ENCODE measurements around the gene NIFK.
A peak's percentile ranks its signal among the peaks of the same experiment; 100 is the strongest.

NIFK gene

DNA sequence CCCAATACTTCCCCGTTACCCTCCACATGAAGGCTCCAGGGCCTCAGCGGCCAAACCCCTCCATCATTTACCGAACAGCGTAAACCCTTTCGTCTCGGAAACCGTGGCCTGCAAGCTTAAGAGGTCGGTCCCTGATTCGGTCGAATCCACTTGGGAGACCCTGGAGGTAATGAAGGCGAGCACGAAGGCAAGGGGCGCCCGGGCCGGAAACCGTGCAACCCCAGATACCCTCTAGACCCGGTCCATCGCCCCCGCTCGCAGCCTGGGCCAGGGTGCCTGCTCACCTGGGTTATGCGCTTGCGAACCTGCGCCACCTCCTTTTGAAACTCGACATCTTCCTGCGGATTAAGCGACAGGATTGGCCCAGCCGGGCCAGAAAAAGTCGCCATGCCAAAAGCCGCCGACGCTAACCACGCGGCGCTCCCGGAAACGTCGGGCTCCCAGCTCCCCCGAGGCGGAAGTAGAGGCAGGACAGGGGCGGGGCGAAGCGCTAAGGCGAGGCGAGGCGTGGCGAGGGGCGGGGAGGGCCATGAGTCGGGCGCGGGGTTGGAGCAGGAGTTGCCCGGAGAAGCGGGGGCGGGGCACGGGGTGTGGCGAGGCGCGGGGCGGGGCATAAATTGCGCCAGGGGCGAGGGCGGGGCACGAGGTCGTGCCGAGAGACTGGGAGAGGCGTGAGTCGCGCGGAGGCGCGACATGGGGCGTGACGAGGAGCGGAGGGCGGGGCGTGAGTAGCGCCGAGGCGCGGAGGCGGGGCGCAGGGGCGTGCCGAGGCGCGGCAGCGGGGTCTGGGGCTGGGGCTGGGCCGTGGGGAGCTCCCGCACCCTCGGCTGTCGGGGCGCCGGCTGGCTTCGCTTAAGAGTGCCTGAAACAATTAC lies at the start of gene NIFK:
TSS of gene NIFK (minus strand) at position 414 of the 875 bp plus-strand sequence. CDS start at position 389, 25 bp downstream.
- H3K27me3 Mint-ChIP-seq, result no peaks in the 10 kb centered on the region
- H3K9me3 Mint-ChIP-seq, result no peaks in the 10 kb centered on the region
- peaks cover 55% of the 10 kb centered on the region for H3K4me1 Mint-ChIP-seq
- DNase-seq, result peak; percentile 99
- ATAC-seq, result peak; percentile 94
- peak within 1 kb of the TSS; percentile 96 to 100 for H3K4me3 Mint-ChIP-seq
- peak within 1 kb of the TSS; percentile 99 for H3K27ac Mint-ChIP-seq

DNA sequence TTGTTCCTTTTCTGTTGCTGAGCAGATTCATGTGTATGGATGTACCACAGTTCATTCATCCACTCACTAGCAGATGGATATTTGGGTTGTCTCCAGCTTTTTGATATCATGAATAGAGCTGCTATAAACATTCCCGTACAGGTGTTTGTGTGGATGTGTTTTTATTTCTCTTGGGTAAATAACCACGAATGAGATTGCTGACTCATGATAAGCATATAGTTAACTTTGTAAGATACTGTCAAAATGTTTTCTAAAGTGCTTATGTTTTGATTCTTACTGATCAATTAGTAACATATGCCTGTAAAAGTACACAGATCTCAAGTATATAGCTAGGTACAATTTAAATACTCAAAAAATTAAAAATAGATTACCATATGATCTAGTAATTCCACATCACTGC lies 46.5 kb upstream of the NIFK start:
- no peak for ATAC-seq
- Mint-ChIP-seq H3K4me3 (no peak overlapping the region), H3K27me3 (peaks cover 7% of the 10 kb centered on the region), H3K4me1 (no peaks in the 10 kb centered on the region), H3K27ac (no peak overlapping the region), H3K9me3 (no peaks in the 10 kb centered on the region)
- no peak for DNase-seq

DNA sequence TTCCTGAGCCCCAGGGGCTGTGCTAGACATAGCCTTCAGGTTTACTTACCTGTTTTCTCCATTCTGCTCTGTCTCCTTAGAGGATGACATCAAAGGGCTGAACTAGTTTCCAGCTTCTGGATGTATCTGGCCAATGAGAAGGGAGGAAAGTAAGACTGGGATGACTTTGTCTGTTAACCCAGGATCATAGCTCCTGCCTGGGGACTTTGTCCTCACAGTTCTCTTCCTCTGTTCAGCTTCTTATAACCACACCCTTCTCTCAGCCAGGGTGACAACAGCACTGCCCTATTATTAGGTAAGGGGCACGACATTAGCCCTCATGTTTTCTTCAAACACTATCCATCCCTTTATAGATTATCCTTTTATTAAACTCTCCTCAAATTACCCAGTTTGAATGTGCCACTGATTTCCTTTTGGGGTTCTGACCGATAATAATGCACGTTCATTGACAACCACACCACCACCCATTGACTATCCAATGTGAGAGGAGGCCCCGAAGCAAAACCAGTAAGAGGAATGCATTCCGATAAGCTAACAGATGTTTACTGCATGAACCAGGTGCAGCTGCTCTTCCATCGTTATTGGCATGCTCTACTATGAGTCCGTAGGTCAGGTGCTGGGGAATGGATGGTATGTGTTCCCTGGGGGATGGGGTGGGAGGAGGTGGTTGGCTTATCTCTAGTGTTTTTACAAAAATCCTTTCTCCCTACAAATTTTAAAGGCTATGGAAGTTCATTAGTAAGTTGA lies 42.2 kb upstream of the NIFK start:
- ATAC-seq (no peak), DNase-seq (no peak)

DNA sequence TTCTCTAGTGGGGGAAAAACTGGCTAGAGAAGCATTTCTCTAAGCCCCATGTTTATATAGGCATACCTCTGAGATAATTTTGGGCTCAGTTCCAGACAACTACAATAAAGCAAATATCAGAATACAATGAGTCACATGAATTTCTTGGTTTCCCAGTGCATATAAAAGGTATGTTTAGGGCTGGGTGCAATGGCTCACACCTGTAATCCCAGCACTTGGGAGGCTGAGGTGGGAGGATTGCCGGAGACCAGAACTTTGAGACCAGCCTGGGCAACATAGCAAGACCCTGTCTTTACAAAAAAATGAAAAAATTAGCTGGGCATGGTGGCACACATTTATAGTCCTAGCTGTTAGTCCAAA lies 41.0 kb upstream of the NIFK start:
- Mint-ChIP-seq H3K27ac (no peak overlapping the region), H3K27me3 (no peaks in the 10 kb centered on the region), H3K4me3 (no peak overlapping the region), H3K9me3 (no peaks in the 10 kb centered on the region), H3K4me1 (no peaks in the 10 kb centered on the region)
- ATAC-seq, result no peak
- DNase-seq, result no peak

More for the DNA sequence above, 42.2 kb upstream of the NIFK start:
- Mint-ChIP-seq H3K27ac (no peak overlapping the region), H3K4me3 (no peak overlapping the region), H3K9me3 (no peaks in the 10 kb centered on the region), H3K27me3 (no peaks in the 10 kb centered on the region), H3K4me1 (no peaks in the 10 kb centered on the region)

DNA sequence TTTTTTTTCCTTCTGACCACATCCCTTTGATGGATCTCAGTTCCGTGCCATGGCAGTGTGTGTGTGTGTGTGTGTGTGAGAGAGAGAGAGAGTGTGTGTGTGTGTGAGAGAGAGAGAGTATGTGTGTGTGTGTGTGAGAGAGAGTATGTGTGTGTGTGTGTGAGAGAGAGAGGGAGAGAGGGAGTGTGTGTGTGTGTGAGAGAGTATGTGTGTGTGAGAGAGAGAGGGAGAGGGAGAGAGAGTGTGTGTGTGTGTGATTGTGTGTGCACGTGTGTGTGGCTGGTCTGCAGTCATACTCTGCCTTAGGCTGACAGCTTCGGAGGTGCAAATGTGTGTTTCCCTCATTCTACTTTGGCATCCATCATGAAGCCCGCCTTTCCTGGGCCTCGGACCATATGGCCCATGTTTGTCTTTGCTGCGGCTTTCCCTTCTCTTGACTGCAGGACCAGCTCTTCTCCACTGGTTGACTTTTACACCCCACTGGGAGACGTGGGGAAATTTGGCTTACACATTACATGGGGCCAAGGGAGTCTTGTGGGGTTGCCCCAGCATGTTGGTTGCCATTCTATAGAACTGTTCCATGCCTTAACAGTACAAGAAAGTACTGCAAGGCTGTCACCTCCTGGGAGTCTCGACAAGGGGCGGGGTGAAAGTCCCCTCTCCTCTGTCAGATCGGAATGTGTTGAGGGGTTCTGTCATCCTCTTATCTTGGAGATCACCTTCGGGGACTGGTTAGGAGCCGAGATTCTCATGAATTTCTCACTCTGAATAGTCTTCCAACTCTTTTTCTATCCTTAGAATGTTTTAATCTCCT lies 40.4 kb upstream of the NIFK start:
- Mint-ChIP-seq H3K27ac (peak overlapping the region in 1 of 2 donors; percentile 27), H3K9me3 (no peaks in the 10 kb centered on the region), H3K4me1 (no peaks in the 10 kb centered on the region), H3K27me3 (no peaks in the 10 kb centered on the region), H3K4me3 (no peak overlapping the region)
- ATAC-seq (no peak), DNase-seq (no peak)

DNA sequence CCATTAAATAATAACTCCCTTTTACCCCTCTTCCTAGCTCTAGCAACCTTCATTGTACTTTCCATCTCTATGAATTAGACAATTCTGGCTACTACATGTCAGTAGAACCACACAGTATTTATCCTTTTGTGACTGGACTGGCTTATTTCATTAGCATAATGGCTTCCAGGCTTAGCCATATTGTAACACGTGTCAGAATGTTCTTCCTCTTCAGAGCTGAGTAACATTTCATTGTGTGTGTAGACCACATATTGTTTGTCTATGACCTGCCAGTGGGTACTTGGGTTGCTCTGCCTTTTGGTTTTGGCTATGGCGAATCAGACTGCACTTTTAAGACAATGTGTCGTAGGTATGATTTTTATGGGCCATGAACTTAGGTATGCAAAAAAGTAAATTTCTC lies 39.7 kb upstream of the NIFK start:
- no peak for ATAC-seq
- H3K4me1 Mint-ChIP-seq, result no peaks in the 10 kb centered on the region
- no peaks in the 10 kb centered on the region for H3K27me3 Mint-ChIP-seq
- no peak for DNase-seq
- H3K9me3 Mint-ChIP-seq, result no peaks in the 10 kb centered on the region
- no peak overlapping the region for H3K27ac Mint-ChIP-seq
- H3K4me3 Mint-ChIP-seq, result no peak overlapping the region

DNA sequence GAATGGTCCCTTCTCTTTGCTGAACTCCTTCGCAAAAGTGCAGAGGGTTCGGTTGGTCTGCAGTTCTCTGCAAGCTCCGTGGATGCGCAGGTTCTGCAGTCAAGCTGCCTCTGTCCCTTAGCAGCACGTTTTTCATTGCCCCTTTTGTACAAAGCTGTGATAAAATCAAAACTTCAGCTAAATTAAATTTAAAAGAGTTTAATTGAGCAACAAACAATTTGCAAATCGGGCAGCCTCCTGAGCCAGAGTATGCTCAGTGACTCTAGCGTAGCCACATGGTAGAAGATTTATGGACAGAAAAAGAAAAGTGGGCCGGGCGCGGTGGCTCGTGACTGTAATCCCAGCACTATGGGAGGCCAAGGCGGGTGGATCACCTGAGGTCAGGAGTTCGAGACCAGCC lies 37.6 kb upstream of the NIFK start:
- H3K9me3 Mint-ChIP-seq, result no peaks in the 10 kb centered on the region

DNA sequence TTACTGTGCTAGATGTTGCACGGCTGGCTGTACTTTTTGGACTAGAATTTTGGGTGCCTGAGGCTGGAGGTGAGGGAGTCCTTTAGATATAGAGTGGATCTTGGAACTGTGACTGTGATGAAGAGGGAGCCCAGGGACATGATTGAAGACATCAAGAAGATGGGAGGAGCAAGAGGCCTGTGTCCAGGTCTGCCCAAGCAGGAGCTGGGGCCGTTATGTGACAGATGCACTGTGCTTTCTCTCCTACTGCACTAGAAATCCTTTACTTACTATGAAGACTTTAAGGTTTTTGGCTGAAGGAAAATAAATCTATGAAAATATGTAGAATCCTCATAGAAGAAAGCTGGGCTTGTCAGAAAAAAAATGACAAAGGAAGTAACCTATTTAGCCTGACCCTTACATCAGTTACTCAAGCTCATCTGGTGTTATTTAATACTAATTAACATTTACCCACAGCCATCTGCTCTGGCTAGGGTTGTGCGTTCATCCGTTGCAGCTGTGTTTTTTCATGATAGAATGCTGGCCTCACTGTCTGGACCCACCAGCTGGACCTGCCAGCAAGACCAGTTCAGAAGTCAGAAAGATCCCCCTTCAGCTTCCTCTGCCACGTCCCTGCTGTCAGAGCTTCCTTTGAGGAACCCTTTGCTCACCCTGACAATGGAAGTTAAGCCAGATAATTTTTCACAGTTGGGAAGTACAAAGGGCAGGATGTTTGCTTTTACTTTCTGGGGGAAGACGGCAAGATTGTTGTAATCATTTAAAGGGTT lies 35.5 kb upstream of the NIFK start:
- no peak for DNase-seq

More for the DNA sequence above, 37.6 kb upstream of the NIFK start:
- Mint-ChIP-seq H3K27me3 (no peaks in the 10 kb centered on the region), H3K27ac (no peak overlapping the region), H3K4me1 (no peaks in the 10 kb centered on the region), H3K4me3 (no peak overlapping the region)
- ATAC-seq, result no peak
- no peak for DNase-seq

DNA sequence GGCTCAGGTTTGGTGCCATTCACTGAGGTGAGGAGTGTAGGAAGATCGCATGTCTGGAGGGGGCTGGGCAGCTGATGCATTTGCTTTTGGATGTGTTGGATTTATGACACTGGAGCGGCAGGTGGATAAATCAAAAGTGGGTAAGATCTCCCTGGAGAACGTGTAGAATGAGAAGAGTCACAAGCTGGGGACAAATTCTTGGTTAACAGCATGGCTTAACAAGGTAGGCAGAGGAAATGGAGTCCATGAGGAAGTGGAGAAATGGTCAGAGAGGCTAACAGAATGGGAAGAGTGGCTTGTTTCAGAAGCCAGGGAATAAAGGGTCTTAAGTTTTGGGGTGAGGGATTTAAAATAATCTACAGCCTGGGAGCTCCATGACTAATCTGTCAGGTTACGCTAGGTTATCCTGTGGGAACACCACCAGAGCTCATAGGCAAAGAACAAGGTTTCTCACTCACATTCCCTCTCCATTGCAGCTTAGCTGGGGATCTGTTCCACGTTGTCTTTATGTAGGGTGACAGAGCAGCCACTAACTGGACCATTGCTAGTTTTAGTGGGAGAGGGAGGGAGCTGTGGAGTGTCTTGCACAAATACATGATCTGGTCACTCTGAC lies 31.6 kb upstream of the NIFK start:
- Mint-ChIP-seq H3K27ac (peak overlapping the region in 1 of 2 donors; percentile 42), H3K27me3 (no peaks in the 10 kb centered on the region), H3K4me3 (no peak overlapping the region), H3K4me1 (no peaks in the 10 kb centered on the region), H3K9me3 (no peaks in the 10 kb centered on the region)
- ATAC-seq (no peak), DNase-seq (no peak)

More for the DNA sequence above, 35.5 kb upstream of the NIFK start:
- H3K9me3 Mint-ChIP-seq, result no peaks in the 10 kb centered on the region
- ATAC-seq, result no peak
- no peaks in the 10 kb centered on the region for H3K27me3 Mint-ChIP-seq
- H3K27ac Mint-ChIP-seq, result peak overlapping the region in 1 of 2 donors; percentile 2
- no peak overlapping the region for H3K4me3 Mint-ChIP-seq
- no peaks in the 10 kb centered on the region for H3K4me1 Mint-ChIP-seq

DNA sequence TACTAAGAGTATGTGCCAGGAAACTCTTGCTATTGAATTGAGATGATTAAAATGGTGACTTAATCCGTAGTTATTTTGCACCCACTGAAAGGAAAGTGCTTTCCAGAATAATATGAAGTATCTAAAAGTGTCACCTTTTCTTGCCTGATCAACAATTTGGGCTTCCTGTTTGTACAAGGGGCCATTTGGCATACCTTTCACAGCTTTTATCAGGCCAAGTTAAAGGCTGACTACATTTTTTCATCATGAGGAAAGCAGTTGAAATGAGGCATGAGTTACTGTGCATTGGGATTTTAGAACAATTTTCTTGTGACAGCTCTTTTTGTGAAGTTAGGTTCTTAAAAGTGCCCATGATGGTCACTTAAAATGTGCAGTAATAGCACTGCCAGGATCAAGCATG lies 29.9 kb upstream of the NIFK start:
- Mint-ChIP-seq H3K27ac (no peak overlapping the region), H3K4me1 (no peaks in the 10 kb centered on the region), H3K4me3 (no peak overlapping the region), H3K9me3 (no peaks in the 10 kb centered on the region), H3K27me3 (no peaks in the 10 kb centered on the region)
- ATAC-seq (no peak), DNase-seq (no peak)

DNA sequence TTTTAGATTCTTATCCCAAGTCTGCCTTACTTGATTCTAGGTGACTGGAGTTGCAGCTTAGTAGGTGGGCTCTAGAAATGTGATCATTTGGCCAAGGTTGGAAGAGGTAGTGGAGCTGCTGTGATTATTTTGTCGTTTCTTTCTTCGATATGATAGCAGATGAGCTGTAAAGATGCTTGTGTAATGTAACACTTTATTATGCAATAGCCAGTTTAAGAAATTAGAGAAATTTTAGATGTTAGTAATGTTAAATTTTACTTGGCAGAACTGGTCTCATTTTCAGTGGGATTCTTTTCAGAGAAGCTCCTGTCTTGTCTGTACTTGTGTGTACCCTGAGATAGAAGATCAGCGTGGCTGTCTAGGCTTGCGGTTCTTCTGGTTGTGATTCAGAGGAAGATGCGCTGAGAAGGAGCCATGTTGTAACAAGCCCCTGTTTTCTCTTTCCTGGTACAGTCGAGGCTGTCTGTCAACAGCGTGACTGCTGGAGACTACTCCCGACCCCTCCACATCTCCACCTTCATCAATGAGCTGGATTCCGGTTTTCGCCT lies 28.1 kb upstream of the NIFK start:
- H3K27ac Mint-ChIP-seq, result peak overlapping the region in 1 of 2 donors; percentile 33
- DNase-seq, result no peak
- H3K27me3 Mint-ChIP-seq, result no peaks in the 10 kb centered on the region
- H3K4me1 Mint-ChIP-seq, result peaks cover 6% of the 10 kb centered on the region
- no peak for ATAC-seq
- H3K9me3 Mint-ChIP-seq, result no peaks in the 10 kb centered on the region
- H3K4me3 Mint-ChIP-seq, result no peak overlapping the region

DNA sequence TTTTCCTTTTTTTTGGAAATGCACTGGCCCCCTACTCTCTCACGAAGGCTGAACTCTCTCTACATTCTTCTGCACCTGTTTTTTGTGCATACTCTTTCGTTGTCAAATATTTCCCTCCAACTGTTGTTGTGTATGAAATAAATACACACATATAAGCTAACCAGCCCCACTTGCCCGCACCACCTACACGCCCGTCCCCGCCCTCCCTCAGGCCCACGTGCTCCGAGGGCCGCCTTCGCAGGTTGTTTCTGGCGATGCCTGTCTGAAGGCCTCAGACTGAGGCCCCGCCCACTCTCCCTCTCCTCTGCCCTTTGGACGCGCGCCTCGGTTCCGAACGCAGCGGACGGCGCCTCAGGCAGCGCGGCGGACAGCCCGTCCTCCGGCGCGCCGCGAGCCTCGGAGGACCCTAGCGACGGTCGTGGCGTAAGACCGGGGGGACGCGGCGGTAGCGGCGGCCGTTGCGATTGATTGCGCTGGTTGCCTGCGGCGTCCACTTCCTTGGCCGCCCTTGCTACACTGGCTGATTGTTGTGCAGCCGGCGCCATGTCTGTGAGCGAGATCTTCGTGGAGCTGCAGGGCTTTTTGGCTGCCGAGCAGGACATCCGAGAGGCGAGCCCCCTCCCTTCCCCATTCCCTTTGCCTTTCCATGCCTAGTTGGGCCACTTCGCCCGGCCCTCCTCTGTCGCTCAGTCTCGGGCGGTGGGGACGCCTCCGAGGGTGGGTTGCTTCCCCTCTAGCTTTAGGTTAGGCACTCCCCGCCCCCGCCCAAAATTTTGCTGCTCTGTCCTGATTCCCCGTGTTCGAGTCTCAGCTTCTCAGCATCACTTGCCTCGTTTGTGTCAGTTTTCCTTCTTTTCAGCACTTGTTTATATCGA lies 18.8 kb upstream of the NIFK start, which contains the start of gene TSN:
TSS of gene TSN (plus strand) at position 415 of the 875 bp plus-strand sequence. CDS start at position 544, 129 bp downstream.
- no peaks in the 10 kb centered on the region for H3K9me3 Mint-ChIP-seq
- peaks cover 37% of the 10 kb centered on the region for H3K4me1 Mint-ChIP-seq
- H3K4me3 Mint-ChIP-seq, result peak within 1 kb of the TSS; percentile 86 to 99
- no peaks in the 10 kb centered on the region for H3K27me3 Mint-ChIP-seq
- ATAC-seq (peak; percentile 99), DNase-seq (peak; percentile 97 to 98)
- peak within 1 kb of the TSS; percentile 94 to 99 for H3K27ac Mint-ChIP-seq

DNA sequence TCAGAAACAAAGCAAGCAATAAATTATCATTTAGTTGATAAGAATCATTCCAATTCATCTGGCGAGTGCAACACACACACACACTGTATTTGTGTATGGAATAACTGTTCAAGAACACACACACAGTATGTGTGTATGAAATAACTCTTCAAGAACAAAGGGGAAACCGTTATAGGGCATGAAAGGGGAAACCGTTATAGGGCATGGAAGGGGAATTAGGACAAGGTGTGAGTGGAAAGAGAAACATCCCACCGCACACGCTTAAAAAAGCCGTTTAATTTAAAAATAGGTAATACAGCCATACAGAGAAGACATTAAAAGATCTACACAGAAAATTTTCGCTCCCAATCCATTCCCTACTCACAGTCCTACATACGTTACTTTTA lies 18.2 kb upstream of the NIFK start:
- H3K27me3 Mint-ChIP-seq, result no peaks in the 10 kb centered on the region
- DNase-seq (no peak), ATAC-seq (no peak)
- H3K27ac Mint-ChIP-seq, result peak overlapping the region; percentile 94 to 98
- no peaks in the 10 kb centered on the region for H3K9me3 Mint-ChIP-seq
- peaks cover 32% of the 10 kb centered on the region for H3K4me1 Mint-ChIP-seq
- H3K4me3 Mint-ChIP-seq, result peak overlapping the region; percentile 86 to 99

Data from stimulated activated naive CD8-positive, alpha-beta T cell treated with anti-CD3 and anti-CD28 coated beads, Interleukin-15, amount 100 ng/mL, for 72 hours (primary cell).